Measurements from ENCODE around the gene PACRG. TPM values are rescaled to one million over a fixed set of nuclear protein-coding genes. Genes with fewer than 3 reads are reported as not detected.

Gene PACRG
- total and polyA plus RNA-seq, 2 experiments from 2014 or later = 0.17 to 0.68 TPM

DNA sequence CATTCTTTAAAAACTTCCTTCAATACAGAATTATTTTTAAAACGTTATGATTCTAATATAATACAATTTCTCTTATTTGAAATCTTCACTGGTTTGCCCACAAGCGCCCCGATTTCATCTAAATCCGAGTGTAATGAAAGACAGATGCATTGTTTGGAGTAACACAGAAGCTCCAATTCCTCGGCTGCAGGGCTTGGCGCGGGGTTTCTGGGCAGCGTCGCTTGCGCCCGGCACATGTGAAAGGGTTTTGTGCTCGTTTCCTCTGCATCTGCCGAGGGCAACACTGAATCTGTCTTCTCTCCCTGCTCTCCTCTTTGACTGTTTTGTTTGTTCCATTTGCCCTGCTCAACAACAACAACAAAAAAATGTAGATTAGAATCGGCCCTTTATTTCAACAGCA is 438.1 kb downstream of the PACRG start (continued):
- TF ChIP-seq NANOG (IDR thresholded peaks at IDR 0.05; ENCODE audit: borderline replicate concordance) (no peak), ZNF331 (CRISPR knock-in tag; IDR thresholded peaks at IDR 0.05; ENCODE audit: low read depth) (no peak)
- TF ChIP-seq, protein P1, sequence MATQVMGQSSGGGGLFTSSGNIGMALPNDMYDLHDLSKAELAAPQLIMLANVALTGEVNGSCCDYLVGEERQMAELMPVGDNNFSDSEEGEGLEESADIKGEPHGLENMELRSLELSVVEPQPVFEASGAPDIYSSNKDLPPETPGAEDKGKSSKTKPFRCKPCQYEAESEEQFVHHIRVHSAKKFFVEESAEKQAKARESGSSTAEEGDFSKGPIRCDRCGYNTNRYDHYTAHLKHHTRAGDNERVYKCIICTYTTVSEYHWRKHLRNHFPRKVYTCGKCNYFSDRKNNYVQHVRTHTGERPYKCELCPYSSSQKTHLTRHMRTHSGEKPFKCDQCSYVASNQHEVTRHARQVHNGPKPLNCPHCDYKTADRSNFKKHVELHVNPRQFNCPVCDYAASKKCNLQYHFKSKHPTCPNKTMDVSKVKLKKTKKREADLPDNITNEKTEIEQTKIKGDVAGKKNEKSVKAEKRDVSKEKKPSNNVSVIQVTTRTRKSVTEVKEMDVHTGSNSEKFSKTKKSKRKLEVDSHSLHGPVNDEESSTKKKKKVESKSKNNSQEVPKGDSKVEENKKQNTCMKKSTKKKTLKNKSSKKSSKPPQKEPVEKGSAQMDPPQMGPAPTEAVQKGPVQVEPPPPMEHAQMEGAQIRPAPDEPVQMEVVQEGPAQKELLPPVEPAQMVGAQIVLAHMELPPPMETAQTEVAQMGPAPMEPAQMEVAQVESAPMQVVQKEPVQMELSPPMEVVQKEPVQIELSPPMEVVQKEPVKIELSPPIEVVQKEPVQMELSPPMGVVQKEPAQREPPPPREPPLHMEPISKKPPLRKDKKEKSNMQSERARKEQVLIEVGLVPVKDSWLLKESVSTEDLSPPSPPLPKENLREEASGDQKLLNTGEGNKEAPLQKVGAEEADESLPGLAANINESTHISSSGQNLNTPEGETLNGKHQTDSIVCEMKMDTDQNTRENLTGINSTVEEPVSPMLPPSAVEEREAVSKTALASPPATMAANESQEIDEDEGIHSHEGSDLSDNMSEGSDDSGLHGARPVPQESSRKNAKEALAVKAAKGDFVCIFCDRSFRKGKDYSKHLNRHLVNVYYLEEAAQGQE (IDR thresholded peaks at IDR 0.05; ENCODE audit: unreplicated experiment) = no peak

DNA sequence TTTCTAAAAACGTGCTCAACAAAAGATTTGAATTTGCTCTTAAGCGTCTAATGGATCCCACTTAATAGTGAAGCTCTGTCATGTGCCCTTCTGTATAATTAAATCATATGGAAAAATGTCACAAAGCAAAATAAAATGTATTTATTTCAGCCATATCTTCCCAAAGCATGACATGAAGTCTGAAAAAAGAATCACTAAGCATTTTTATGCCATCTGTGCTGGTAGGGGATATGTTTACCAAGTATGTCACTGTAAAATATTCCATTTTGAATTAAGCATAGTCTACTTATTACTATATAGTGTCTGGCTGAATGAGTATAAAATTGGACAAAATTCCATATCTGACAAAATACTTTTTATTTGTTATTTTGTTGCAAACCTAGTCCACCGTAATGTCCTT is 438.7 kb downstream of the PACRG start:
- H3K27me3 ChIP-seq (ENCODE audit: insufficient read depth) = no peaks in the 10 kb centered on the region
- H3K4me2 ChIP-seq = no peak overlapping the region
- H3K27me3 Mint-ChIP-seq (ENCODE audit: insufficient read depth, low read depth, poor library complexity) = peaks cover 4% of the 10 kb centered on the region
- H2AFZ ChIP-seq = no peak overlapping the region
- DNase-seq (ENCODE audit: low spot score) (no peak), ATAC-seq (no peak)
- no peak overlapping the region for H3K27ac Mint-ChIP-seq
- H4K20me1 ChIP-seq (replicated peaks; ENCODE audit: insufficient read depth) = no peaks in the 10 kb centered on the region
- no peaks in the 10 kb centered on the region for H3K4me1 ChIP-seq (ENCODE audit: insufficient read depth)
- peaks cover 7% of the 10 kb centered on the region; the same call in 1 of the 2 replicates for H3K9me2 ChIP-seq (ENCODE audit: insufficient read depth)
- H3K4me1 Mint-ChIP-seq = no peaks in the 10 kb centered on the region; the same call in 2 of the 3 replicates
- H3K79me2 ChIP-seq (replicated peaks; ENCODE audit: insufficient read depth) = no peaks in the 10 kb centered on the region
- no peak overlapping the region for H3K27ac ChIP-seq (ENCODE audit: low read depth)
- no peak overlapping the region for H3K4me3 Mint-ChIP-seq
- H3K9me3 Mint-ChIP-seq = peaks cover 16% of the 10 kb centered on the region
- peaks cover 17% of the 10 kb centered on the region for H3K36me3 Mint-ChIP-seq (ENCODE audit: low read depth)
- no peak overlapping the region for H3K4me3 ChIP-seq
- H3F3A ChIP-seq (replicated peaks; ENCODE audit: low read depth) = no peaks in the 10 kb centered on the region
- no peaks in the 10 kb centered on the region for H3K36me3 ChIP-seq (ENCODE audit: insufficient read depth)
- TF ChIP-seq, protein P1 (IDR thresholded peaks at IDR 0.05; ENCODE audit: unreplicated experiment) = no peak
- TF ChIP-seq ZNF114 (CRISPR knock-in tag; IDR thresholded peaks at IDR 0.05) (no peak), STAT1 (IDR thresholded peaks at IDR 0.05; ENCODE audit: unreplicated experiment) (no peak), ZNF331 (CRISPR knock-in tag; IDR thresholded peaks at IDR 0.05; ENCODE audit: low read depth) (no peak), POLR2AphosphoS5 (IDR thresholded peaks at IDR 0.05; ENCODE audit: low read depth) (no peak), EZH2phosphoT487 (IDR thresholded peaks at IDR 0.05; ENCODE audit: unreplicated experiment) (no peak), JUNB (IDR thresholded peaks at IDR 0.05; ENCODE audit: unreplicated experiment) (no peak), EZH2 (IDR thresholded peaks at IDR 0.05; ENCODE audit: low read depth, unreplicated experiment) (no peak), NANOG (IDR thresholded peaks at IDR 0.05; ENCODE audit: borderline replicate concordance) (no peak)
- TF ChIP-seq, protein P2, sequence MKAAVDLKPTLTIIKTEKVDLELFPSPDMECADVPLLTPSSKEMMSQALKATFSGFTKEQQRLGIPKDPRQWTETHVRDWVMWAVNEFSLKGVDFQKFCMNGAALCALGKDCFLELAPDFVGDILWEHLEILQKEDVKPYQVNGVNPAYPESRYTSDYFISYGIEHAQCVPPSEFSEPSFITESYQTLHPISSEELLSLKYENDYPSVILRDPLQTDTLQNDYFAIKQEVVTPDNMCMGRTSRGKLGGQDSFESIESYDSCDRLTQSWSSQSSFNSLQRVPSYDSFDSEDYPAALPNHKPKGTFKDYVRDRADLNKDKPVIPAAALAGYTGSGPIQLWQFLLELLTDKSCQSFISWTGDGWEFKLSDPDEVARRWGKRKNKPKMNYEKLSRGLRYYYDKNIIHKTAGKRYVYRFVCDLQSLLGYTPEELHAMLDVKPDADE (IDR thresholded peaks at IDR 0.05) = no peak
- TF ChIP-seq, protein P3, sequence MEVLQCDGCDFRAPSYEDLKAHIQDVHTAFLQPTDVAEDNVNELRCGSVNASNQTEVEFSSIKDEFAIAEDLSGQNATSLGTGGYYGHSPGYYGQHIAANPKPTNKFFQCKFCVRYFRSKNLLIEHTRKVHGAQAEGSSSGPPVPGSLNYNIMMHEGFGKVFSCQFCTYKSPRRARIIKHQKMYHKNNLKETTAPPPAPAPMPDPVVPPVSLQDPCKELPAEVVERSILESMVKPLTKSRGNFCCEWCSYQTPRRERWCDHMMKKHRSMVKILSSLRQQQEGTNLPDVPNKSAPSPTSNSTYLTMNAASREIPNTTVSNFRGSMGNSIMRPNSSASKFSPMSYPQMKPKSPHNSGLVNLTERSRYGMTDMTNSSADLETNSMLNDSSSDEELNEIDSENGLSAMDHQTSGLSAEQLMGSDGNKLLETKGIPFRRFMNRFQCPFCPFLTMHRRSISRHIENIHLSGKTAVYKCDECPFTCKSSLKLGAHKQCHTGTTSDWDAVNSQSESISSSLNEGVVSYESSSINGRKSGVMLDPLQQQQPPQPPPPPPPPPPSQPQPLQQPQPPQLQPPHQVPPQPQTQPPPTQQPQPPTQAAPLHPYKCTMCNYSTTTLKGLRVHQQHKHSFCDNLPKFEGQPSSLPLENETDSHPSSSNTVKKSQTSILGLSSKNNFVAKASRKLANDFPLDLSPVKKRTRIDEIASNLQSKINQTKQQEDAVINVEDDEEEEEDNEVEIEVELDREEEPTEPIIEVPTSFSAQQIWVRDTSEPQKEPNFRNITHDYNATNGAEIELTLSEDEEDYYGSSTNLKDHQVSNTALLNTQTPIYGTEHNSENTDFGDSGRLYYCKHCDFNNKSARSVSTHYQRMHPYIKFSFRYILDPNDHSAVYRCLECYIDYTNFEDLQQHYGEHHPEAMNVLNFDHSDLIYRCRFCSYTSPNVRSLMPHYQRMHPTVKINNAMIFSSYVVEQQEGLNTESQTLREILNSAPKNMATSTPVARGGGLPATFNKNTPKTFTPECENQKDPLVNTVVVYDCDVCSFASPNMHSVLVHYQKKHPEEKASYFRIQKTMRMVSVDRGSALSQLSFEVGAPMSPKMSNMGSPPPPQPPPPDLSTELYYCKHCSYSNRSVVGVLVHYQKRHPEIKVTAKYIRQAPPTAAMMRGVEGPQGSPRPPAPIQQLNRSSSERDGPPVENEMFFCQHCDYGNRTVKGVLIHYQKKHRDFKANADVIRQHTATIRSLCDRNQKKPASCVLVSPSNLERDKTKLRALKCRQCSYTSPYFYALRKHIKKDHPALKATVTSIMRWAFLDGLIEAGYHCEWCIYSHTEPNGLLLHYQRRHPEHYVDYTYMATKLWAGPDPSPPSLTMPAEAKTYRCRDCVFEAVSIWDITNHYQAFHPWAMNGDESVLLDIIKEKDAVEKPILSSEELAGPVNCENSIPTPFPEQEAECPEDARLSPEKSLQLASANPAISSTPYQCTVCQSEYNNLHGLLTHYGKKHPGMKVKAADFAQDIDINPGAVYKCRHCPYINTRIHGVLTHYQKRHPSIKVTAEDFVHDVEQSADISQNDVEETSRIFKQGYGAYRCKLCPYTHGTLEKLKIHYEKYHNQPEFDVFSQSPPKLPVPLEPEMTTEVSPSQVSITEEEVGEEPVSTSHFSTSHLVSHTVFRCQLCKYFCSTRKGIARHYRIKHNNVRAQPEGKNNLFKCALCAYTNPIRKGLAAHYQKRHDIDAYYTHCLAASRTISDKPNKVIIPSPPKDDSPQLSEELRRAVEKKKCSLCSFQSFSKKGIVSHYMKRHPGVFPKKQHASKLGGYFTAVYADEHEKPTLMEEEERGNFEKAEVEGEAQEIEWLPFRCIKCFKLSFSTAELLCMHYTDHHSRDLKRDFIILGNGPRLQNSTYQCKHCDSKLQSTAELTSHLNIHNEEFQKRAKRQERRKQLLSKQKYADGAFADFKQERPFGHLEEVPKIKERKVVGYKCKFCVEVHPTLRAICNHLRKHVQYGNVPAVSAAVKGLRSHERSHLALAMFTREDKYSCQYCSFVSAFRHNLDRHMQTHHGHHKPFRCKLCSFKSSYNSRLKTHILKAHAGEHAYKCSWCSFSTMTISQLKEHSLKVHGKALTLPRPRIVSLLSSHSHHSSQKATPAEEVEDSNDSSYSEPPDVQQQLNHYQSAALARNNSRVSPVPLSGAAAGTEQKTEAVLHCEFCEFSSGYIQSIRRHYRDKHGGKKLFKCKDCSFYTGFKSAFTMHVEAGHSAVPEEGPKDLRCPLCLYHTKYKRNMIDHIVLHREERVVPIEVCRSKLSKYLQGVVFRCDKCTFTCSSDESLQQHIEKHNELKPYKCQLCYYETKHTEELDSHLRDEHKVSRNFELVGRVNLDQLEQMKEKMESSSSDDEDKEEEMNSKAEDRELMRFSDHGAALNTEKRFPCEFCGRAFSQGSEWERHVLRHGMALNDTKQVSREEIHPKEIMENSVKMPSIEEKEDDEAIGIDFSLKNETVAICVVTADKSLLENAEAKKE (CRISPR knock-in tag; IDR thresholded peaks at IDR 0.05) = no peak
